ENCODE results near the gene BMI1.

The BMI1 gene

DNA sequence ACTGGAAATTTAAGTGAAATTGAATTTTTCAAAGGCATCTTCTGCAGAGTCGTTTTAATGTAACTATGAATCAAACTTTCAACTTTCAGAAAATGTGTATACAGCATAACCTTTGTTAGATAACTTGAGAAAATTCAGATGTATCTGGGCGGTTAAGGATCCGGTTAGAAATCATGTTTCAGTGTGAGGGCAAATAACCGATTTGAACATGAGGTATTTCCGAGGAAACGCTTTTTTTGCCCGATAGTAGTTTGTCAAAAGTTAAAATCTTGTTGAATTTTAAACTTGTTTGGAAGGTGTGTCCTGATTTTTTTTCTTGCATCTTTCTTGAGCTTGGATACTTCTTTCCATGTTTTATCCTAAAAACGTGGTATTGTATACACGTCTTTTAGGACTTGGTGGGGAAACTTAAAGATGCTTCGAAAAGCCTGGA lies 1.3 kb upstream of the BMI1 start:
- no peak for DNase-seq

DNA sequence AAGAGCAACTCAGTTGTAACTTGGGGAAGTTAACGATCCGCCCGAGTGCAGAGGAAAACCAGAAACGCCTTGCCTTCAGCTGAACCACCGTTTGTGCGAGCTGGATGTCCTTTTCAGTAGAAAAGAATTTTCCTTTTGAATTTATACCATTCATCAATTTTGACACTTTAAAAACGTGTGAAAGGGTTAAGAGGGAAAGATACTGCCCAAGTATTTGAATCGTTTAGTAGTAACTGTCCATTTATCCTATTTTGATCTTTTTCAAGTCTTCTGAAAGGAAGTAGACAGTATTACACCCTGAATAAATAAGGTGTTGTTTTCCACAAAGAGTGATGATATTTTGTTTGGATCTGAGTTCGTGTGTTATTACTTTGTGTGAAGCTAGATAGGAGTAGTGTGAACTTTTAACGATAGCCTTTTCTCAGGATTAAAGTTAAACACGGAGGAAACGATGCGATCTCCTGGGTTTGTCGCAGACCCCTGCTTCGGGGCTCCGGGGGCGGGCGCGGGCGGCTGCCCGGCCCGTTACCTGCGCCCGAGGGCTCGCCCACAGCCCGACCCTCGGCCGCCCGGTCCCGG lies 830 bp upstream of the BMI1 start:
- peak in 3 of 51 donors; percentile 5 to 53 (median 34) for DNase-seq

DNA sequence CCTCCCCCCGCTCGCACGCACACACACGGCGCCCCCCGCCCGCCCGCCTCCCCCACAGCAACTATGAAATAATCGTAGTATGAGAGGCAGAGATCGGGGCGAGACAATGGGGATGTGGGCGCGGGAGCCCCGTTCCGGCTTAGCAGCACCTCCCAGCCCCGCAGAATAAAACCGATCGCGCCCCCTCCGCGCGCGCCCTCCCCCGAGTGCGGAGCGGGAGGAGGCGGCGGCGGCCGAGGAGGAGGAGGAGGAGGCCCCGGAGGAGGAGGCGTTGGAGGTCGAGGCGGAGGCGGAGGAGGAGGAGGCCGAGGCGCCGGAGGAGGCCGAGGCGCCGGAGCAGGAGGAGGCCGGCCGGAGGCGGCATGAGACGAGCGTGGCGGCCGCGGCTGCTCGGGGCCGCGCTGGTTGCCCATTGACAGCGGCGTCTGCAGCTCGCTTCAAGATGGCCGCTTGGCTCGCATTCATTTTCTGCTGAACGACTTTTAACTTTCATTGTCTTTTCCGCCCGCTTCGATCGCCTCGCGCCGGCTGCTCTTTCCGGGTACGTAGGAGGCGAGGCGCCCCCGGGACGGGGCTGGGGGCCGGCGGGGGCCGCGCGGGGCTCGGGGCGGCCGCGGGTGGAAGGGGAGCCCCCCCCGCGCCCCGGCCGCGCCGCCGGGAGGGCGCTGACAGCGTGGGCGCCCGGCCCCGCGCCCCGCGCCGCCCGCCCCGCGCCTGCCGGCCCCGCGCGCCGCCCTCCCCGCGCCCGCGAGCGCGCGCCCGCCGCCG lies 441 bp downstream of the BMI1 start:
- peak in 32 of 51 donors; percentile 49 to 94 (median 70) for DNase-seq

DNA sequence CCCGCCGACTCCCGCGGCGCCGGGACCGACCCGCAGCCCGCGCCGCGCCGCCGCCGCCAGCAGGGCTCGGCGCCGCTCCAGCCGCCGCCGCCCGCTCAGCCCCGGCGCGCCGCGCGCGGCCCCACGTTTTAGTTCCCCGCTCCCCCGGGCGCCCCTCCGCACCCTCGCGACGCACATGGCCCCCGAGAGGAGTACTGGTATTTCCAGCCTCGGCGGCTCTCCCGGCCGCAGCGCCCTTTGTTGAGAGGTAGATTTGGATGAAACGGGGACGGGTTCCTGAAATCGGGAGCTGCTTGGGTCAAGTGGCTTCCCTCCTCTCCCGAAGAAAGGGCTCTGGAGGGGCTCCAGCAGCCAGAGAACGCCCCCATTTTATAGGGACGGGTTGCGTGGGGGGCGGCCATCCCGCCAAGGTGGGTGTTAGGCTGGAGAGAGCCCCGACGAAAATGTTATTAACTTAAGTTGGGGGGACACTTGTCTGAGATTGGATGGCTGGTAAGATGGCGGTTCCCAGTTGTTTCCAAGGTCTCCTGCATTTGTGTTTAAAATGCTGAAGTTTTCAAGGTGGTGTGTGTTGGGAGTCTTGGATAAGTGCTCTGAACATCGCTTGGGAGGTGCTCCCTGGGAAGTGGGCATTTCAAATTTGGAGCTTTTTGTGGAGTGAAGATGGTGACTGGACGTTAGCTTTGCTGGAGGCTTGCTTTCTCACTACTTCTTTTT lies 1.2 kb downstream of the BMI1 start:
- peak in 18 of 51 donors; percentile 14 to 81 (median 32) for DNase-seq

DNA sequence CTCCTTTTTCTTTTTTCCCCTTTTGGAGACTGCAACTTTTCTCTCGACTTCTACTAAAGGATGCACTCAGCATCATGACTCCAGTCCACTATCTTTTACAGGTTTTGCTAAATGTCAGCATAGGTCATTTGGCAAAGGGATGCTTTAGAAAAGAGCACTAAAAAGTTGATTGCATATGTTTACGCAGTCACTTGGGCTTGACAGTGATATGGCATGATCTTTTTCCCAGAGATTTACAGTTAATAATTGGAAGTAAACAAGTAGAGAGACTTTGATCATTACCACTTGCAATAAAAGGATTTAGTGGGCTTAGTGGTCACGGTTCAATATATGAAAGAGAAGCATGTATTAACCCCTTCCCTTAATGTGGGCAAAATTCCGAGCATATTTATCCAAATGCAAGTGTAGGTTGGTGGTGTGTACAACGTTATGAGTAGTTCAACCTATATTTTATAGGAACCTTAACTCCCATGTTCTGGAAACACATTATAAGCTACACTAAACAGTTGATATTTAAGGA lies 1.8 kb downstream of the BMI1 start:
- no peak for DNase-seq

DNA sequence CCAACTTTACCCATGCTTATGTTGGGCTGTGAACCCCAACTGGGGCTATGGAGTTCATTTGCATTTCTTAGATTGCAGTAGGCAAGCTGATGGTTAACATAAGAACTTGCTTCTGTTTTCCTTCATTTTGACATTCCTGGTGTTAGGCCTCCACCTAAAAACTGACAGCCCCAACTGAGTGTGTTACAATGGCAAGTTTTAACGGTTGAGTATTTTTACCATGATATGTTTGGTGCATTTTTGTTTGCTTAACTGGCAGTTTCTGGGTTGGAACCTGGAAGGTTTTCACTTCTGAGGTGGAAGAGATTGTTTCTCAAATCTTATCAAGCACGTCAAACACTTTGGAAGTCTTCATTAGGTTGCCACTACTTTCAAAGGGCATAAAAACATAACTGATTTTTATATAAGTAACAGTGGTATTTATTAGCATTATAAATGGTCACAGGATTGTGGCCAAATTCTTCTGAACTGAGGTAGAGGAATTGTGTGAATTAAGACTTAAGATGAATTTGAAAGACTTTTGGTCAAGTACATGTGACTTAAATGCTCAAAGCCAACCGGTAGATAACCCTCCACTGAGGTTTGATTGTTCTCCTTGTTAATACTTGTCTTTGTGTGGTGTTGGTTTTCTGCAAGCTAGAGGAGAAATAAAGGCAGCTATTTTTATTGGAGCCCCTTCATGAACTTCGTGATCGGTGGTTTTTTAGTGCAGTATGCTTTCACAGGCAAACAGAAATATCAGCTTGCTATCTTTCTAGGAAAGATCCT lies 2.8 kb downstream of the BMI1 start:
- DNase-seq = peak in 2 of 51 donors; percentile 40 to 52

DNA sequence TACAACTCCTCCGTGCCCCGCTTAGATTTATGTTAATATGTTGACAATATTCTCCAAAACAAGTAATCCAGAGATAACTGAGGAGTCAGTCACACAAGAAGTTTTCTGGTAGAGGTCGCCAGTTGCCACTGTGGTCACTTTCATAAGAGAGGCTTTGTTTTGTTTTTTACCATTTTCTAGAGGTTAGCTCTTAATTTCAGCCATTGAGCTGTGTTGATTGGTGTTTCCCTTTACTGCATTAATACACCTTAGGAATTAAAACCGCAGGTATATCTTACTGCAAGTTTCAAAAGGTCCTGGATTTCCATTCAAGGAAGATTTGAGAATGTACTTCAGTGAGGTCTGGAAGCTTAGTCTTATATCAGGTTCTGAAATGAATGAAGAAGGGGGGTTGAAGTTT lies 3.5 kb downstream of the BMI1 start:
- peak in 1 of 51 donors; percentile 40 for DNase-seq

DNA sequence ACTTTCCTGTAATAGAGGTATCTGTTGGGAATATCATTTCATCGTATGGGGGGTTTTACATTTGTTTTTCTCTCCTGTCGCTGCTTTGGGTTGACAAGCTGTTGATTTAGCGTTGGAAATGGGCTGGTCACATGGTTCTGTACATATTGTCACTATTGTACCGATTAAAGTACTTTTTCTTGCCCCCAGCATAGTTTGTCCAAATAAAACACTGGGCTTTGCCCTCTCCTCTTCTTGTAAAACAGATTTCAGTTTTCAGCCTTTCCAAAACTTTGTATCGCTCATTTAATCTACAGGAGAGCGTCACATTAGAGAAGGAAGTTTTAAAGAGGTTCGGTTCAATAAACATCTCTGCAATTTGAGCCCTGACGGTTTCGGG lies 4.0 kb downstream of the BMI1 start:
- no peak for DNase-seq

DNA sequence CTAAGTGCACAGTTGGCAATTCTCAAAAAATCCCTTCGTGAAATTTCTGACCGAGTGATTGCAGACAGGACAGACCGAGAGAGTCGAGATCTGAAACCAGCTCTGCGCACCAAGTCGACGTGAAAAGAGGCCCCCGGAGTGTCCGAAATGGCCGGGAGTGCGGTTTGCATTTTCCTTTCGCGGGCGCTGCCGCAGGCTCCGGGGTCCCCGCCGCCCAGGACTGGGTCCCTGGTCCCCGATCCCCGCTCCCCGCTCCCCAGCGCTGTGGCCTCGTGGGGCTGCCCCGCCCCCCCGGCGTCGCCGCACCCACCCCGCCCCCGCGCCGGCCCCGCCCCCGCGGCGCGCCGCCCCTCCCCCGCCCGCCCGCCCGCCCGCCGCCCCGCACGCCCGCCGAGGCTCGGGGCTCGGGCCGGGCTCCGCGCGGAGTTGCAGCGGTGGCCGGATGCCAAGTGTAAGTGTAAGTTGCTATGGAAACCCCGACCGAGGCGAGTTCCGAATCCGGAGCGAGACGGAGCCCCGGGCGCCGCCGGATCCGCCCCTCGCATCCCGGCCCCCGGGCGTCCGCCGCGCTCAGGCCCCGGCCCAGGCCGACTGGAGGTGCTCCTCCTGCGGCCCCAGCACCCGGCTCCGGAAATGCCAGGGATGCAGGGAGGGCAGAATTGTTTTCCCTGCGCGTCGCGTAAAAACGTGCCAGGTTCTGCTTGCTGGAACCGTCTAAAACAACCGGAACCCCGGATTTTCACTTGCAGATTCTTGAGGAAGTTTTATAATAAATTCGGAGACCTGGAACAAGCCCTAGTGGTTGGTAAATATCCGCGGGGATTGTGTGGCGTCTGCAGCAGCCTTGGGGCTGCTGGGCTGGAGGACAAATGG lies 4.6 kb downstream of the BMI1 start:
- peak in 30 of 51 donors; percentile 28 to 72 (median 49) for DNase-seq

DNA sequence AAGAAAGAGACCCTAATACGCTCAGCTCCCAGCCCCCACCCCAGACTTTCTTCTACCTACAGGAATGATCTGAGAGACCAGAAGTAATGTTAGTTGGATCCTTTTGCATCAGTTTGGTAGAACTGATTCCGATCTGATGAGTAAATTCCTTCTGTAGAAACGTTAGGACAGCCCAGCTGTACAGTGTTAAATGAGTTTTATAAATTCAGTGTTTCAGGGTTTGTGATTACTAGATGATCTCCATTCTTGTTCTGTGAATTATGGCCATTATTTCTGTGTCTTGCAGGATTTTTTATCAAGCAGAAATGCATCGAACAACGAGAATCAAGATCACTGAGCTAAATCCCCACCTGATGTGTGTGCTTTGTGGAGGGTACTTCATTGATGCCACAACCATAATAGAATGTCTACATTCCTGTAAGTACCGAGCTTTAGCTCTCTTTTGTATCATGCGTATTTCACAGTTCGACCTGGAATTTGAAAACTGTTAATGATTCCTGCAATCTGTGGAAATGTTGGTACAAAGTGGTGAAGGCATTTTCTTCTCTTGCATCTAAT lies 5.3 kb downstream of the BMI1 start:
- DNase-seq = no peak

DNA sequence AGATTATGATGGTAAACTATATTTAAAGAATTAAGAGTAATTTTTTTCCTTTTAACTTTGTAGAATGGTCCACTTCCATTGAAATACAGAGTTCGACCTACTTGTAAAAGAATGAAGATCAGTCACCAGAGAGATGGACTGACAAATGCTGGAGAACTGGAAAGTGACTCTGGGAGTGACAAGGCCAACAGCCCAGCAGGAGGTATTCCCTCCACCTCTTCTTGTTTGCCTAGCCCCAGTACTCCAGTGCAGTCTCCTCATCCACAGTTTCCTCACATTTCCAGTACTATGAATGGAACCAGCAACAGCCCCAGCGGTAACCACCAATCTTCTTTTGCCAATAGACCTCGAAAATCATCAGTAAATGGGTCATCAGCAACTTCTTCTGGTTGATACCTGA lies 8.3 kb downstream of the BMI1 start:
- DNase-seq = no peak

DNA sequence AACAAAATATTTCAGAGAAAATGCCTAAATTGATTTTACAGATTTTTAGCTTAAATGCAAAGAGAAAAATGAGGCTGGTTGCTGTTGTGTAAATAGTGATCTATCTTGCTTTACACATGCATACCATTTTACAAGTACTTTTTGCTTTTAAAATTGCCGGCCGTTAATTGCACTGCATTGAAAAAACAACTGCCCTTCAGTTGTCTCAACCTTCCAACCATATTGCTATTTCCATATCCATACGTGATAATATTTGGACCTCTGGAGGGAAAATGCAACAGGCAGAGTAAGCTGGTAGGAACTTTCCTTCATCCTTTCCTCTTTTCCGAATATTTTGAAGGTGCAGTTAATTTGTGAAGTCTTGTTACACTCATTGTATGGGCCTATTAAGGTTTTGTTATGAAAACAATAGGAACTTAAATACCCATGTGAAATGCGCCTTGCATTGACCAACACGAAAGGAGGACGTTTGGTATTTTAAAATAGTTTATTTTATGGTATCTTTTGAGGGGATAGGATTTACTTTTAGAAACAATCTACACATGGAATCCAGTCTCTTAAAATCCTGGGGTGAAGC lies 11.3 kb downstream of the BMI1 start:
- no peak for DNase-seq

DNA sequence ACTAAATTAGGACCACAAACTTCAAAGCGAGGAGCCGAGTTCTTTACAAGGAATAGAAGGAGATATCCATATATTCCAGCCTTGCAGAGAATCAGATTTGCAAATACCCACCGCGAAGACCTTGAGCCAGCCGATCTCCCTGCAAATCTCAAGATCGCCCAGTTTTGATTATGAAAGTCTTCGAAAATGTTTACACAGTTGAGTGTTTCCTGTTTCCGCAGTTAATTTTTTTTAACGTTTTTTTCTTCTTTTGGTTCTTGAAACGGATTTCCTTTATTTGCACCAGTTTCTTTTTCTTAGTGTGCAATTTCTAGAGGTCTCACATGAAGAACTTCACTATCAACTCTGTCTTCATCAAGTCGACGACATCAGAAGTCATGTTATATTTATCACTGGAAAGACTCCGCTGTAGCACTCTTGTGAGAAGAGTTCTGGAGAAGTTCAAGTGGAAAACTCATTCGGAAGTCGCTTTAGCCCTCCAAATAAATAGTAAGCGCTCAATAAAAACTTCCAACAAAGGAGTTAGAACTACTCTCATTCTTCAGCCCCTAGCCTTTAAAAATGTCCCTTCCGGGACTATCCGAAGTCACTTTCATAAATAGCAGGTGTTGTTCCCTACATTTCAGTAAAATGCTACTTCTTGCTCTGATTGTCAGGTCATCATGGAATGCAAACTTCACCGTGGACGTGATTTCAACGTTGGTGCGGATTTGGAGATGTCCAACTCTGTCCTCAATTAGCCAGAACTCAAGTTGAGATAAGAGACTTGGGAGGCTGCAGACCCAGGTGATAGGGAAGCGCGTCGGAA lies 12.5 kb downstream of the BMI1 start:
- no peak for DNase-seq

DNA sequence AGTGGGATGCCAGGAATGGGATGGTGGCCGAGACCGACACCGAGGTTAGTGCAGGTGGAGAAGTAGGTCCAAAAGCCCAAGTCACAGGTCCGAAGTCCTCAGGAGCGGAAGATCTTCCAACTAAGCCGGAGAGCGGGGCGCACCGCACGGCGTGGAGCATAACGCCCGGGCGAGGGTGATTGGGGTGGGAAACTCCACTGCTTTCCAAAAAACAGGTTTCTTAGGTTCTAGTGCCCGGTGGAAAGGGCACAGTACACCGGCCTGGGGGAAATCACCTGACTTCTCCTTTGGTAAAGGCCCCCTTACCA lies 13.0 kb downstream of the BMI1 start:
- DNase-seq = no peak

DNA sequence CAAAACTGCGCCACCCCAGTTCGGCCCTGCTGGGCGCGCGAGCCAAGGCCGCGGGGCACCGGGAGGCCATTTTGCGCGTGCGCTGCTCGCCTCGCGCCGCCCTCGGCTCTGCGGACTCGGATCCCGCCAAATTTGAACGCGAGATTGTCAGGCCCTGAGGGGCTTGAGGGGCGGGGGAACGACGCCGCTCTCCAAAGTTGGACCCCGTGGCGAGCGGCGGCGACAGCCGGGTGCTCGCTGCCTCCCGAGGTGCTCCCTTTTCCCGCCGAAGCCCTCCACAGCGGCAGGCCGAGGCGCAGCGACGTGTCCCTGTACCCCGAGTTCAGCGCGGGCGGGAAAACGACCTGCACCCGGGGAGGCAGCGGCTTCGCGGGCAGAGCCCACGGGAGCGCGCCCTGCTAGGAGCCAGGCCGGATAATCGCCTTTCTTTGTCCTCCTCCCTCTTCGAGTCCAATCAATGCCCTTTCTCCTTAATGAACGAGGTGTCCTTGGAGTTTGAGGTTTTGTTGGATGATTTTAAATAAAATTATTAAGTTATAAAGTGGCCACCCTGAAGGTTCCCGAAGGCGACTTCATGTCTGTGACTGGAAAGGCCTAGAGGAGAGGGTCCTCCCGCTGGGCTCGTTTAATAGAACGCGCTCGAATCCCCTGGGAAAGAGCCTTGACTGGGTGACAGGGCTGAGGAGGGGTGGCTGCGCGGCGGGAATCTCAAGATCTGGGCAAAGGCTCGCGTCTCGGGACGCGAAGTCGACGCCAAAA lies 13.7 kb downstream of the BMI1 start:
- peak in 3 of 51 donors; percentile 3 to 11 (median 7) for DNase-seq

DNA sequence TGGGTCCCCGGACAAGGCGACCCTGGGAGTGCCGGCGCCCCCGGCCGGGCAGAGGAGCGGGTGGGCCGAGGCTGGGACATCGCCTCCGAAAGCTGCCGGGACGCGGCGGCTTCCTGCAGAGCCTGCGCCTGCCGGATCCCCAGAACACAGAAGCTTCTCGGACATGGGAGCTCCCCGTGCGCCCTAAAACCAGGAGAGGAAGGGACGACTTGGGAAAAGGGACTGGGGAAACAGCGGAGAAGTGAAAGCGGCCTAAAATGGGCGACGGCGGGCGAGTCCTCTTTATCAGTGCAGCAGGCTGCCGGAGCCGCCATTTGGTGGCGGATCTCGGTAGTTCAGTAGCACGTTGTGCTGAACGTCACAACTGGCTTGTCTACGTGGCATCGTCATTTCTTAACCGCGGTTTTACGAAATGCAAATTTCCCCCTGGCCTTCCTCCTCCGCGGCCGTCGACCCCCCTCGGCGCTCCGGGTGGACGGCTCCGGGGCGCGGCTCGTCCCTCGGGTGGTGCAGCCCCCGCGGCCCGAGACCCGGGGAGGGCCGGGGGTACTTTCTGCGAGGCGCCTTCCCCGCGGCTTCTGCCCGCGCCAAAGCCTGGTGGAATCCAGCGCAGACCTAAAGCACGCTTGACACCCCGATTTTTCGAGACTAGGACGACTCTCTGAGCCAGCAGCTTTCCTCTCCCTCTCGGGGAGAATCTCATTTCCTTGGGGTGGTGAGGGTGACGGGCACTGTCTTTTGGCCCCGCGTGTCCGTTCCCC lies 14.5 kb downstream of the BMI1 start:
- peak in 20 of 51 donors; percentile 7 to 66 (median 37) for DNase-seq

DNA sequence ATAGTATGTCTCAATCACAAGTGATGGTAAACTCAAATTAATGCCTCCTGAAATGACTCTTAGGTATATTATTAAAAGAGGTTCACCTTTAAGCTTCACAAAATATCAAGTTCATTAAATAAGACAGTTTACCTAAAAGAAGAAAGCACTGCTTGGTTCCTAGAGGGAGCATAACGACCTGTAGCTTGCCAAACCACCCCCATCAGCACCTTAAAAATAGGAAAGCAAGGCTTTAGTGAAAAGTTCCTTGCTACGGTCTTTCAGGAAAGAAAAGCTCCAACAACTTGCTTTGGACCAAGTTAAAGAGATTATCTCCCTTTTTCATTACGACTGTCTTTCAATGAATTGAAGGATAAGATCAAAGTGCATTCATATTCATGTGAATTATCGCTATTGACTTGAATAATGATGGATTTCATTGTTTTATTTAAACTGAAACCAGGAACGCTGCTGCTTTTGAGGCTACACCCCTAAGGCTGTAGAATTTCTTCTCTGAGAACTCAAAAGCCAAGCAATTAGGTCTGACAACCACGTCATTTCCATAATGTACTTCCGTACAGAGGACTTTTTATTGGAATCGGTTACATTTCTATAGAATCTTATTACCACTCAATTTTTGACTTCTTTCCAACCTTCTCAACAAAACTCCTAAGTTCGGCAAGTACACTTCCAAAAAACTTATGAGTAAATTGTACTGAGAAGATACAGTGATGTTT lies 17.4 kb downstream of the BMI1 start:
- DNase-seq = no peak
